GM18507 (cell line): ENCODE results near the gene ITGAX.

Source experiments
- DNase-seq: peaks from one replicate; pipeline ENCODE4 v3.0.0; 2011; ENCODE audit warnings: low read depth; ENCODE audit not compliant: insufficient read length; ENCODE audit errors: extremely low spot score
- FAIRE-seq: peaks from 2 replicates; lab custom pipeline; 2011; peaks lifted over from hg19 to GRCh38; lab: Jason Lieb, UNC

The ITGAX gene

GRCh38 chr16:31344712-31345111 lies 10.3 kb upstream of the ITGAX start:
- FAIRE-seq (peak; percentile 95), DNase-seq (peak; percentile 65)

GRCh38 chr16:31347445-31347844 lies 7.5 kb upstream of the ITGAX start:
- no peak for DNase-seq

GRCh38 chr16:31348579-31348978 lies 6.4 kb upstream of the ITGAX start:
- no peak for DNase-seq
- FAIRE-seq: peak; percentile 53

More at GRCh38 chr16:31347445-31347844, 7.5 kb upstream of the ITGAX start:
- FAIRE-seq: no peak

- DNase-seq (no peak), FAIRE-seq (no peak)
Observed at GRCh38 chr16:31350275-31351005, 4.5 kb upstream of the ITGAX start.

- DNase-seq (no peak), FAIRE-seq (peak; percentile 73)
Observed at GRCh38 chr16:31351246-31351941, 3.6 kb upstream of the ITGAX start.

GRCh38 chr16:31351942-31352325 lies 3.0 kb upstream of the ITGAX start:
- FAIRE-seq (peak; percentile 70), DNase-seq (no peak)

- FAIRE-seq (peak; percentile 67), DNase-seq (no peak)
Observed at GRCh38 chr16:31352376-31353115, 2.4 kb upstream of the ITGAX start.

- DNase-seq: no peak
- peak; percentile 15 for FAIRE-seq
Observed at GRCh38 chr16:31355431-31356100, 590 bp downstream of the ITGAX start.

- FAIRE-seq (no peak), DNase-seq (no peak)
Observed at GRCh38 chr16:31356566-31357323, 1.8 kb downstream of the ITGAX start.

GRCh38 chr16:31357324-31358109 lies 2.5 kb downstream of the ITGAX start:
- no peak for DNase-seq
- no peak for FAIRE-seq

- FAIRE-seq (no peak), DNase-seq (no peak)
Observed at GRCh38 chr16:31360251-31360650, 5.3 kb downstream of the ITGAX start.

- DNase-seq: no peak
- no peak for FAIRE-seq
Observed at GRCh38 chr16:31361201-31362110, 6.5 kb downstream of the ITGAX start.

GRCh38 chr16:31362476-31363405 lies 7.8 kb downstream of the ITGAX start:
- no peak for FAIRE-seq
- no peak for DNase-seq

- no peak for FAIRE-seq
- DNase-seq: no peak
Observed at GRCh38 chr16:31363721-31364120, 8.7 kb downstream of the ITGAX start.

GRCh38 chr16:31364421-31364820 lies 9.4 kb downstream of the ITGAX start:
- FAIRE-seq (no peak), DNase-seq (no peak)

- DNase-seq (no peak), FAIRE-seq (peak; percentile 55)
Observed at GRCh38 chr16:31365131-31365865, 10.3 kb downstream of the ITGAX start.
